Measurements from ENCODE around the gene MYH8. TPM values are rescaled to one million over a fixed set of nuclear protein-coding genes. Genes with fewer than 3 reads are reported as not detected.

MYH8 gene
- total RNA-seq, 1 donor from 2014 or later = not detected

- peak; percentile 7 for FAIRE-seq
- TF ChIP-seq CTCF (IDR thresholded peaks at IDR 0.05; ENCODE audit: insufficient read depth, low read length, severe bottlenecking) = no peak
These were observed 40.9 kb downstream of the MYH8 start for GRCh38 chr17:10380631-10381408.

GRCh38 chr17:10372906-10373305 lies 48.8 kb downstream of the MYH8 start, which contains the start of gene MYH13:
Gene MYH13, minus strand, starts transcription at chr17:10373006. Its CDS starts 8,476 bp downstream, at chr17:10364530.
- no peaks in the 10 kb centered on the region for H3K27me3 ChIP-seq (ENCODE audit: control insufficient read depth, insufficient read depth, low read length)
- H3K4me3 ChIP-seq (ENCODE audit: low read depth, low read length) = no peak within 1 kb of the TSS
- FAIRE-seq (no peak), DNase-seq (ENCODE audit: low read depth) (no peak)
- no peaks in the 10 kb centered on the region for H3K36me3 ChIP-seq (ENCODE audit: control insufficient read depth, insufficient read depth, low read length)
- no peak for TF ChIP-seq CTCF (IDR thresholded peaks at IDR 0.05; ENCODE audit: insufficient read depth, low read length, severe bottlenecking)

More at GRCh38 chr17:10380631-10381408, 40.9 kb downstream of the MYH8 start:
- no peaks in the 10 kb centered on the region for H3K36me3 ChIP-seq (ENCODE audit: control insufficient read depth, insufficient read depth, low read length)
- no peak for DNase-seq (ENCODE audit: low read depth)
- no peak overlapping the region for H3K4me3 ChIP-seq (ENCODE audit: low read depth, low read length)
- H3K27me3 ChIP-seq (ENCODE audit: control insufficient read depth, insufficient read depth, low read length) = no peaks in the 10 kb centered on the region

- FAIRE-seq (no peak), DNase-seq (ENCODE audit: low read depth) (no peak)
- Histone ChIP-seq H3K4me3 (ENCODE audit: low read depth, low read length) (no peak overlapping the region), H3K27me3 (ENCODE audit: control insufficient read depth, insufficient read depth, low read length) (no peaks in the 10 kb centered on the region), H3K36me3 (ENCODE audit: control insufficient read depth, insufficient read depth, low read length) (no peaks in the 10 kb centered on the region)
- no peak for TF ChIP-seq CTCF (IDR thresholded peaks at IDR 0.05; ENCODE audit: insufficient read depth, low read length, severe bottlenecking)
These were observed 51.6 kb downstream of the MYH8 start for GRCh38 chr17:10370016-10370608.

GRCh38 chr17:10369239-10369638 lies 52.5 kb downstream of the MYH8 start:
- DNase-seq (ENCODE audit: low read depth) = no peak
- H3K36me3 ChIP-seq (ENCODE audit: control insufficient read depth, insufficient read depth, low read length) = no peaks in the 10 kb centered on the region
- TF ChIP-seq CTCF (IDR thresholded peaks at IDR 0.05; ENCODE audit: insufficient read depth, low read length, severe bottlenecking) = no peak
- H3K4me3 ChIP-seq (ENCODE audit: low read depth, low read length) = no peak overlapping the region
- H3K27me3 ChIP-seq (ENCODE audit: control insufficient read depth, insufficient read depth, low read length) = no peaks in the 10 kb centered on the region
- FAIRE-seq = no peak

GRCh38 chr17:10368561-10368960 lies 53.2 kb downstream of the MYH8 start:
- Histone ChIP-seq H3K4me3 (ENCODE audit: low read depth, low read length) (no peak overlapping the region), H3K27me3 (ENCODE audit: control insufficient read depth, insufficient read depth, low read length) (no peaks in the 10 kb centered on the region), H3K36me3 (ENCODE audit: control insufficient read depth, insufficient read depth, low read length) (no peaks in the 10 kb centered on the region)
- DNase-seq (ENCODE audit: low read depth) = no peak
- TF ChIP-seq CTCF (IDR thresholded peaks at IDR 0.05; ENCODE audit: insufficient read depth, low read length, severe bottlenecking) = no peak
- no peak for FAIRE-seq
